ENCODE results near the gene TKT.

The TKT gene

DNA sequence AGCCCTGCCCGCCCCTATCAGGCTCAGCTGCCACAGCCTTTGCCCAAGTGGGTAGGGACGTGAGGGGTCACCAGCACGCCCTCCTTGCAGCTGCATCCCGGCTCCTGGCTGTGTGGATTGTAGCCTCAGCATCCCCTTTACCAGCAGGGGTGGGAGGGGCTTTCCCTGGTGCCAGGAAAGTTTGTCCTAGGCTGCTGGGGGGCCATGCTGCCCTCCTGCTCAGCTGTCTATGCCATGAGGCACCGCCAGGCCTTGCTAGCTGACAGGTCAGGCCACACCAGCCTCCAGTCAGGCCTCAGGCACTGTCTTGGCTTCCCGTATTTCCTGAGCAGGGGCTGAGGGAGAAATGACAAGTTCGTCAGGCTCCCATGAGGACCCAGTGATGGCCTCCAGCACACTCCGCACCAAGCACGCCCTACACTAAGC lies 32.3 kb downstream of the TKT start:
- no peak for DNase-seq

- no peak for DNase-seq
Observed at GRCh38 chr3:53223025-53223424, 32.8 kb downstream of the TKT start.

DNA sequence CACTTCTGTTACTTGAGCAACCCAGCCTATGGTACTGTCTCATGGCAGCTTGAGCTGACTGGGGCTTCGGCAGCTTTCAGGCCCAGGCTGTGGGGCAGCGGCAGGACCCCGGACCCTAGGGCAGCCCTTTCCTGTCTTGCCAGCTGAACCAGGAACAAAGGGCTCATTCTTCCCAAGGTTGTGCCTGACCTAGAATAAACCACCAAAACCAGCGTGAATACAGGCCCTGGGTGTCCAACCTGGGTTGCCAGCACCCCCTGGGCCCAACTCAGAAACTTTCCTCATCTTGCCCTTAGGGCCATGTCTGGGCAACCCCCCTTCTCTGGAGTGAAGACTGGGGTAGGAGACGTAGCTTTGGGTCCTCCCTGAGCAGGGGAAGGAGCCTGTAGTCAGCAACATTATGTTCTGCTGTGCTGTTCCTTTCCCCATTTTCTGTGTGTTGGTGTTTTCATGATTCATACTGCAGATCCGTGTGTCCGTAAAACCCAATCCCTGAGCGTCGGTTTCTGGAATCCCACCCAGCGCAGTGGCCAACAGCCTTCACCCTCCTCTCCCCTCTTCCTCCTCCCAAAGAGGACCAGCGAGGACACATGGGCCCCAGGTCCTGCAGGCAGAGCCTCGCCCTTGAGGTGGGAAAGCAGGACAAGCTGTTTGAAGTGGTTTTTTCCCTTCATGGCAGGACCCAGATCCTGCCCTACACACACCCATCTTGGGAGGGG lies 33.5 kb downstream of the TKT start:
- no peak for DNase-seq

DNA sequence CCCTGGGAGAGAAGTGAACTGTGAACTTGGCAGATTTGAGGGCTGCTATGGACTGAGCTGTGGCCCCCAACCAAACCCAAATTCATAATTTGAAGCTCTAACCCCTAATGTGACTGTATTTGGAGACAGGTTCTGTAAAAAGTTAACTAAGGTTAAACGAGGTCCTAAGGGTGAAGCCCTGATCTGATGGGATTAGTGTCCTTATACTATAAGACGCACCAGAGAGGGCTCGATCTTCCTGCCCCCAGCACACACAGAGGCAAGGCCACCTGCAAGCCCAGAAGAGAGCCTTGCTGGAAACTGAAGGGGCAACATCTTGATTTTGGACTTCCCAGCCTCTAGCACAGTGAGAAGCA lies 34.0 kb downstream of the TKT start:
- no peak for DNase-seq

GRCh38 chr3:53221345-53221744 lies 34.5 kb downstream of the TKT start:
- DNase-seq = no peak

DNA sequence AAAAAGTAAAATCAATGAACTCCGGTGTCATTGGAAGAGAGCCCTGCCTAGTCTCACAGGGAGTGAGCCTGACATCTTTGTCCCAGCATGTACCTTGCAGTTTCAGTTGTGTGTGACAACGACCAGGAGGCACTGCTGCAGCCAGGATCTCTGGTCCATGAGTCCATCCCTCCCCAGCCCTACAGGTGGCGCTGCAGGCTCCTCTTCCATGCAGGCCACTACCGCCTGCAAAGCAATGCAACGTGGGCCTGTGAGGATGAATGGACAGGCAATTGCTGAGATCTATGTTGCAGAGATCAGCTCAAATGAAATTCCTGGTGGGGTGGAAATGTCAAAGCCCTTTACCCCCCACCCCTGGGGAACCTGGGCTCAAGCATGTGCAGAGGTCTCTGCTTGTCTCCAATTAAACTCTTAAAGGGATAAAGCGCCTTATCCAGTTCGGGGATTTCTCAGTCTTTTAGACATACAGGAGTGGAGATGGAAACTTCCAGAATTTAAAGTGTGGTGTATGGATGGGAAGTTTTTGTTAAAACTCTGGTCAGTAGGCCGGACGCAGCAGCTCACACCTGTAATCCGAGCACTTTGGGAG lies 35.8 kb downstream of the TKT start:
- no peak for DNase-seq

GRCh38 chr3:53218131-53218530 lies 37.7 kb downstream of the TKT start:
- DNase-seq = no peak

DNA sequence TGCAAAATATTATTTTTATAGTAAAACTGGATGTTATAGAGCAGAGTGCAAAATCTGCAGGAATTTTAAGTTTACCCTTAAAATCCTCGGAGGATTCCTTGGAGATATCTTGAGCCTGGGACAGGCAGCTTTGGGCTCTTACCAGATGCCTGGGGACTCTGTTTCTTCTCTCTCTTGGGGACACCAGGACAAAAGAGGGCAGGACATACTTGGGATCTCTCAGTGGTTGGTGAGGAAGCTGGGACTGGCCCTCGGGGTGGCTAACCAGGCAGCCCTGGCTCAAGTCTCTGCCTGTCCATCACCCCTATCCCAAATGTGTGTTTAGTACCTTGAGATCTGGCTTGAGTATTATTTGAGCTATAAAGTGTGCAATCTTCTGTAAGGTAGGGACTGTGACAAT lies 38.6 kb downstream of the TKT start:
- DNase-seq = no peak

DNA sequence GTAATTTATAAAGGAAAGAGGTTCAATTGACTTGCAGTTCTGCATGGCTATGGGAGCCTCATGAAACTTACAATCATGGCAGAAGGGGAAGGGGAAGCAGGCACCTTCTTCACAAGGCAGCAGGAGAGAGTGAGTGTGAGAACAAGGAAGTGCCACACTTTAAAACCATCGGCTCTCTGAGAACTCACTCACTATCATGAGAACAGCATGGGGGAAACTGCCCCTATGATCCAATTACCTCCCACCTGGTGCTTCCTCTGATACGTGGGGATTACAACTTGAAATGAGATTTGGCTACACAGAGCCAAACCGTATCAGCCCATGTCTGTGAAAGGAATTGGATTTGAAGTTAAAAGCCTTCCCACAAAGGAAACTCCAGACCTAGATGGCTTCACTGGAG lies 39.1 kb downstream of the TKT start:
- no peak for DNase-seq

GRCh38 chr3:53215816-53216215 lies 40.0 kb downstream of the TKT start:
- DNase-seq = no peak

DNA sequence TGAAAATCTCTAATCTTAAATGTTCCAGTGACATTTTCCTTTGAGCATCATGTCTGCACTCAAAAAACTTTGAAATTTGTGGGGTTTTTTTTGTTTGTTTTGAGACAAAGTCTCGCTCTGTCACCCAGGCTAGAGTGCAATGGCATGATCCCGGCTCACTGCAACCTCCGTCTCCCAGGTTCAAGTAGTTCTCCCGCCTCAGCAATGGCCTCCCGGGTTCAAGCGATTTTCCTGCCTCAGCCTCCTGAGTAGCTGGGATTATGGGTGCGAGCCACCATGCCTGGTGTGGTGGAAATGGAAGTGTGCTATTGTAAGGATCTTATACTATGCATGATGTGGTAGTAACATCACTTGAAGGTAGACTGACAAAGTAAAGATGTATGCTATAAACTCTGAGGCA lies 42.5 kb downstream of the TKT start:
- no peak for DNase-seq

DNA sequence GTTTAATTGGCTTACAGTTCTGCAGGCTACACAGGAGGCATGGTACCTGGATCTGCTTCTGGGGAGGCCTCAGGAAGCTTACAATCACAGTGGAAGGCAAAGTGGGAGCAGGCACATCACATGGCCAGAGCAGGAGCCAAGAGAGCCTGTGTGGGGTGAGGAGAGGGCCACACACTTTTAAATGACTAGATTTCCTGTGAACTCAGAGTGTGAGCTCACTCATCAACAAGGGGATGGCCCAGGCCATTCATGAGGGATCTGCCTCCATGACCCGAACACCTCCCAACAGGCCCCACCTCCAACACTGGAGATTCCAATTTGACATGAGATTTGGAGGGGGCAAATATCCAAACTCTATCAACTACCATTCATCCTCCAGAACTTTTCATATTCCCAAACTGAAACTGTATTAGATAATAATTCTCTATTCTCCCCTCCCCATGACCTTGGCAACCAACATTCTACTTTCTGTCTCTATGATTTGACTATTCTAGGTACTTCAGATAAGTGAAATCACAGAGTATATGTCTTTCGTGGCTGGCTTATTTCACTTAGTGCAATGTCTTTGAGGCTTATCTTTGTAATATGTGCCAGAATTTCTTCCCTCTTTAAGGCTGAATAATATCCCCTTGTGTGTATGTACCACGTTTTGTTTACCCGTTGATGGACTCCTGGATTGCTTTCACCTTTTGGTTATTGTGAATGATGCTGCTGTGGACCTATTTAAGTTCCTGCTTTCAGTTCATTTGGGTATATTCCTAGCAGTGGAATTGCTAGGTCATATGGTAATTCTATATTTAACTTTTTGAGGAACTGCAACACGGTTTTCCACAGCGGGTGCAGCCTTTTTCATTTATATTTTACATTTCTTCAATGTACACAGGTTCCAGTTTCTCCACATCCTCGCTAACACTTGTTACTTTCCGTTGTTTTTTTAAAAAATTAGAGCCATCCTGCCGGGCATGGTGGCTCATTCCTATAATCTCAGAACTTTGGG lies 43.8 kb downstream of the TKT start:
- no peak for DNase-seq

DNA sequence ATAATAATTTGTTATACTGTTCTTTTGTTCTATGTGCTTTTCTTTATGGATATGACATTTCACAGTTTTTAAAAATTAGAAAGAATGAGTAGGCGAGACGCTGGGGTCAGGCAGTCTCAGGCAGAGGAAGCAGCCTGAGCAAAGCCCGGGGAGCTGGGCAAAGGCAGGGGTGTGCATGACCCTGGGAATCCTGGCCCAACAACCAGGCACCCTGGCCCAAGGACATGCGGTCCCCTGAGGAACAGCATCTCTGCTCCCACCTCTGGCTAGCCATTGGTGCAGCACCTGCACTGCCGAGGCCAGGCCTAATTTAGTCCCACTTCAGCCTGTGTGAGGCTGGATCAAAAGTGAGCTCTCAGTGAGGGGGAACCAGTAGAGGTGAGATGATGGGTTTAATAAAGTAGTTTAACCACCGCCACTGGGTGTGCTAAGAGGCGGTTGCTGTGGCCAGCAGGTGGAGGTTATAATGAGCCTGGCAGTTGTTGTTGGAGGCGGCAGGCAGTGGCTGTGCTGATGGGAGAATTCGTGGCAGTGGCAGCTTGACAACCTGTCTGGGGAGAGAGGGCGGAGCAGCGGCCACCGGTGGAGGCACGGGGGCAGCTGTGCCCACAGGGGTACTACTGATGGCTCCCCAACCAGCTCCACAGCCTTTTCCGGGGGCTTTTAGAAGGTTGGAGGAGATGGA lies 53.3 kb downstream of the TKT start:
- no peak for DNase-seq

DNA sequence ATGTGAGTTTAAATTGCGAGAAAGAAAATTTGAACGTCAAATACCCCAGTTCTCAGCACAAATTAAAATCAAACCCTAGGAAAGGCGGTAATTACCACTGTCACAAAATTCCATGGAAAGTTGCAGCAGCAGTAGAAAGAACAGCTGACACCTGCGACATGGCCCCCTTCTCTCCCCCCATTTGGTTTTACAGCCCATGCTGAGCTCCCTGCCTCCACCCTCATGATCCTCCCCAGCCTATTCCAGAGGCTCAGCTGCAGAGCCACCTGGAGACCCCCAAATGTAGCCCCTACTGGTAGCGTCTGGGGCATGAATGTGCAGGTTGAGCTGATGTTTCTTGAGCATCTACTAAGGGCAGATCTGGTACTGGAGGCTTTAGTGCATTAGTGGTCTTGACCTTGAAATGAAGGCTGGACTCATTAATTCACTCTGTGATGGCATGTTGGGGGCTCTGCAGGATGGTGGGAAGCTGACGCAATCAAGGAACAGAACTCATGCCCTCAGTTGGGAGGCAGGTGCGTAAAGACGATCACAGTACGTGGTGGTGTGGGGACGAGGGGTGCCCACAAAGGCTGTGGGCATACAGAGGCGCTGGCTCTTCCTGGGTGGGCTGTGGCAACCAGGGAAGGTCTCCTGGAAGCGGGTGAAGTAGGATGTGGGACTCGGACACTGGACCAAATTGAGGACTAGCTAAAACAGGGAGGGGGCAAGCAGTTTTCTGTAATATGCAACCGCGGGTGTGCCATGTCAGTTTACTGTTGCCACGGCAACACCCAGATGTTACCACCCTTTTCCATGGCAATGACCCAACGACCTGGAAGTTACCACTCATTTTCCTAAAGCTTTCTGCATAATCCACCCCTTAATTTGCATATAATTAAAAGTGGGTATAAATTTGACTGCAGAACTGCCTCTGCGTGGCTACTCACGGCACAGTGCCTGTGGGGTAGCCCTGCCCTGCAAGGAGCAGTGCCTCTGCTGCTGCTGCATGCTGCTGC lies 55.0 kb downstream of the TKT start:
- DNase-seq = no peak

GRCh38 chr3:53199834-53200233 lies 56.0 kb downstream of the TKT start:
- DNase-seq = no peak

- DNase-seq = no peak
Observed at GRCh38 chr3:53198996-53199395, 56.8 kb downstream of the TKT start.

DNA sequence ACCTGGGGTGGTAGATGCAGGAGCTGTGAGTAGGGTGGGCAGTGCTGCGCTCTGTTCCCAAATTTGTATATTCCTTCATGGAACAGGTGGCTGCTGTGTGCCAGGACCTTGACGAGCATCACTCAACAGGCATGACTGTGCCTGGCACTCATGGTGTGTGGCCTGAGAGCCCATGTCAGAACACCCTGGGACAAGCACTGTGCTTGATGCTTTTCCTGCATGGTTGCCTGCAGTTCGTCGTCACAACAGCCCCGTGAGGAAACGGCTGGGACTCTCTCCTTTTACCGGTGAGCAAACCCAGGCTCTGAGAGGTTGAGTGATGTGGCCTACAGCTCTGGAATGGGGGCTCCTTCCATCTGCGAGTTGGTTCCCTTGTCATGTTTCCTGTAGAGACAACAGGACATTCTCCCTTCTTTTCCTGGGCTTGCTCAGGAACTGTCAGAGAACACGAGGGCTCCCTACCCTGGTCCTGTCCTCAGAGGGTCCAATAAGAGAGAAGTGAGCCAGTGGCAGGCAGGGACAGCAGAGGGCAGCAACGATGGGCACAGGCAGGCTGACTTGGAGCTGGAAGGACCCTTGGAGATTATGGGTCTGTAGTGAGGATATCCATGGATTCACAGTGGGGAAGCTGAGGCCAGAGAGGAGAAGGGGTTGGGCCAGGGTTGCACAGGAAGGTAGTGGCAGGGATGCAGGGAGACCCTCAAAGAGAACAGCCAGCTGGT lies 57.4 kb downstream of the TKT start:
- DNase-seq = no peak

DNA sequence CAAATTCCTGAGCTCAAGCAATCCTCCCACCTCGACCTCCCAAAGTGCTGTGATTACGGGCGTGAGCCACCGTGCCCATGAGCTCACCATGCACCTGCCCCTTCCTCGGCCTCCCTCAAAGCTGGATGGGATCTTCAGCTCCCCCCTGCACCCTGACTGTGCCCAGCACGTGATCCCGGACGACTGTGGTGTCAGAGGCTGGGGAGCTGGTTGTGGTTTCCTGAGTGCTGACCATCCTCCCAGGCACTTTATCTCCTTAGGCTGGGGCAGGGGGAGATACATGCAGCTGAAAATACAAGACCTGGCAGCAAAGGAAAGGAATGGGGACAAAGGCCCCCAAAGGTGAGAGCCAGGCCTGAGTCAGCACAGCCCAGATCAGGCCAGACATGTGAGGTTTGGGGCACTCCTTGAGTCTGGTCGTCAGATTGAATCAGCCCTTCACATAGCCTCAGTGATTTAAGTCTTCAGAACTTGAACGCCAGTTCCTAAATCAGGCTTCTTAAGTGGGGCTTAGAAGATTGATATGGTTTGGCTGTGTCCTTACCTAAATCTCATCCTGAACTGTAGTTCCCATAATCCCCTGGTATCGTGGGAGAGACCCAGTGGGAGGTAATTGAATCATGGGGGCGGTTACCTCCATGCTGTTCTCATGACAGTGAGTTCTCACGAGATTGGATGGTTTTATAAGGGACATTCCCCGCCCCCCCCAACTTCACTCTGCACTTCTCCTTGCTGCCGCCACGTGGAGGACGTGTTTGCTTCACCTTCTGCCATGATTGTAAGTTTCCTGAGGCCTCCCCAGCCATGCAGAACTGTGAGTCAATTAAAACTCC lies 59.0 kb downstream of the TKT start:
- peak; percentile 22 for DNase-seq

DNA sequence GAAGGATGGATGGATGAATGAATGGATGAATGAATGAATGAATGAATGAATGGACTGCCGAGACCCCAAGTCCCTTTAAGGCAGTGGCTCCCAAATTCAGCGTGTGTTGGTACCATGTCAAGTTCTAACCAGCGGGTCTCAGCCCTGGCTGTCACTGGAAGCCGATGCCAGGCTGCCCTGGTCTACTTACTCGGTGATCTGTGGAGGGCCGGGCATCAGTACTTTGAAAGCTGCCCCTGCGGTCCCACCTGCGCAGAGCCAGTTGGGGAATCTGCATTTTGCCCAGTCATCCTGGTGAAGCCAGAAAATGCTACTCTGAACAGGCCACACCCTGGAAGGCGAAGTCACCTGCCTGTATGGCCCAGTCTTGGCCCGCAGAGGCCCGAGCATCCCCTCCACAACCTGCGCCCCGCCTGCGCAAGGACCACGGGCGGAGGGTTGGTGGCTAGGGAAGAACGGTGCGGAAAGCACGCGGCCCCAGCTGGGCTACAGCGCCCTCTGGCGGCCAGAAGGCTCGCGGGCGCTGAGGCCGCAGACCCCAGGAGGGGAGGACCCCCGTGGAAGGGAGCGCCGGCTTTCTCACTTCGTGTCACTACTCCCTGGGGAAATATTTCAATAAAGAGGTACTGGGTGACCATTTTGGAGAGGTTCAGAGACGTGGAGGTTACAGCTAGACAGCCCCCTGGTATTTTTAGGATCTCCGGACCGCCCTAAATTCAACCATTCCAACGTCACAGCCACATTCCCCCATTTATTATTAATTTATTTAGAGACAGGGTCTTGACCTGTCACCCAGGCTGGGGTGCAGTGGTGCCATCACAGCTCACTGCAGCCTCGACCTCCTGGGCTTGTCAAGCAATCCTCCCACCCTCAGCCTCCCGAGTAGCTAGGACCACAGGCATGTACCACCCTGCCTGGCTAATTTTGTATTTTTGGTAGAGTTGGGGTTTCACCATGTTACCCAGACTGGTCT lies 59.9 kb downstream of the TKT start:
- peak; percentile 3 for DNase-seq
